GM15510 (cell line): Measurements from ENCODE around the gene LUC7L.

Source experiments
- POLR2A ChIP-seq: IDR thresholded peaks from 3 replicates; pipeline ENCODE4 v1.6.1; 2011; ENCODE audit warnings: borderline replicate concordance; ENCODE audit not compliant: insufficient read length; ENCODE audit errors: extremely low read depth

LUC7L gene

DNA sequence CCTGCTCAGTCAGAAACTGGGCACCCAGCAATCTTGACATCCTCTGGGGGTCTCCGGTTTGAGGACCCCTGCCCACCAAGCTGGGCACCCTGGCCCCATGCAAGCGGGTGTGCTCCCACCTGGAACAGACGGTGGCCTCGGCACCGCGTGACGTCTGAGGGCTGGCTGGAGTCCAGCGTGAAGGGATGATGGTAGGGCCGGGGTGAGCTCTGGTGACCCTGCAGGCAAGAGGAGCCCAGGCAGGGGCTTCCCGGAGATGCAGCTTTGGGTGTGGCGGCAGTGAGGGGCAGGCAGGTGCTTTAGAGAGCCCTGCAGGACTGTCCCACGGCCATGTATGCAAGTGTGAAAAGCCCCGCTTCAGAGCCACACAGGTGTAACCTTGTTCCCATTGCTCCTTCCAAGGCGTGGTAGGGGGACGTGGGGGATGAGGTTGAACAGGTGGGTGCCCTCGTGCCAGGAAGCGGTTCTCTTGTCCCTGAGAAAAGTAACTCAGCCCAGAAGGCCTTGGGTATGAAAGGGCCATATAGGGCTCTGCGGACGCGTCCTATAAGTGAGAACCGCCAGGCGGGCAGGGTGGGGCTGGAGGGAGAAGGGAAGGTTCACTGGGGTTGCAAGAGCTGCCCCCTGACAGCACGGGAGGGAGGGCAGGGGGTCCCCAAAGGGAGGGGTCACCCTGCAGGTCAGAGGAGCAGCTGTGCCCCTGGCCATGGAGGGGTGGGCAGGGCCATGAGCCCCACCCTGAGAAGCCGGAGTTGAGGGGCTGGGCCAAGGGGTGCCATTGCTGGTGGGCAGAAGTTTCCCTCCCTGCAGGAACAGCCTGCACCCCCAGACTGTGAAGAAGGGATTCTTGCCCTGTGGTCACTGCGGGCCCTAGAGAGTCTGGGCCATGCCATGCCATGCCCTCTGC lies 37.3 kb upstream of the LUC7L start:
- TF ChIP-seq POLR2A, result no peak

DNA sequence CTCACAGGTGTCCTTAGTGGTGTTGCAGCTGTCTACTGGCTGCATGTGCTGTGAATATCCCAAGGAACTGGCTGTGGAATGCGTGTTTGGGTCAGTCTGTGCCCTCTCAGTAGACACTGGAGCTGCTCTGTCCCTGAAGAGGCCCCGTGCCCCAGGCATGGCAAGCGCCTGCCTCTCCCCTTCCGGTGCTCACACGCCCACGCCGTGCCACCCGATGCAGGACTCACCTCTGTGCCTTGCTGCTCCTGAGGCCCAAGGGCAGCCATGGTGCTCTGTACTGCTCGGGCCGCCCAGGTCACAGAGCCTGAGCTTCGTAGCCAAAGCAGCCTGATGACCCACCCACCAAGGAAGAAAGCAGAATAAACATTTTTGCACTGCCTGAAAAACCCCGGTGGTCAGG lies 36.5 kb upstream of the LUC7L start:
- no peak for TF ChIP-seq POLR2A

- TF ChIP-seq POLR2A, result no peak
Observed at GRCh38 chr16:265002-265529, 35.8 kb upstream of the LUC7L start.

DNA sequence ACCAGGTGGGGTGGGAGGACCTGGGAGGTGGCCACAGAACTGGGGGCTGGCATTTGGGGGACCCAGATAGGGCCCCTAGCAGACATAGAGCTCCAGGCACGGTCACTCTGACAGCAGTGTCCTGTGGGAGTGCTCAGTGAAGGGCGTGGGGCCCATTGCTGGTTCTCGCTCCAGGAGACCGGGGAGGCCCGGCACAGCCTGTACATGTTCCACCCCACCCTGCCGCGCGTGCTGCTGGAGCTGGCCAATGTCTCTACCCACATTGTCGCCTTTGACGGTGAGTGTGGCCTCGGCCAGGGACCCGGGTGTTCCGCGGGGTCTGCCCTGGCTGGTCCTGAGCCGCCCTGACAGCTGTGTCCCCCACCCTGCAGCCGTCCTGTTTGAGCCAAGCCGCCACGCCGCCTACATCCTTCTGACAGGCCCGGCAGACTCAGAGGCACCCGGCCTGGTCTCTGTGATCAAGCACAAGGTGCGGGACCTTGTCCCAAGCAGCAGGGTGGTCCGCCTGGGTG lies 35.2 kb upstream of the LUC7L start:
- no peak for TF ChIP-seq POLR2A

GRCh38 chr16:263944-264343 lies 34.7 kb upstream of the LUC7L start:
- TF ChIP-seq POLR2A, result no peak

- no peak for TF ChIP-seq POLR2A
Observed at GRCh38 chr16:263182-263774, 34.0 kb upstream of the LUC7L start.

- TF ChIP-seq POLR2A, result no peak
Observed at GRCh38 chr16:262121-262745, 33.0 kb upstream of the LUC7L start.

DNA sequence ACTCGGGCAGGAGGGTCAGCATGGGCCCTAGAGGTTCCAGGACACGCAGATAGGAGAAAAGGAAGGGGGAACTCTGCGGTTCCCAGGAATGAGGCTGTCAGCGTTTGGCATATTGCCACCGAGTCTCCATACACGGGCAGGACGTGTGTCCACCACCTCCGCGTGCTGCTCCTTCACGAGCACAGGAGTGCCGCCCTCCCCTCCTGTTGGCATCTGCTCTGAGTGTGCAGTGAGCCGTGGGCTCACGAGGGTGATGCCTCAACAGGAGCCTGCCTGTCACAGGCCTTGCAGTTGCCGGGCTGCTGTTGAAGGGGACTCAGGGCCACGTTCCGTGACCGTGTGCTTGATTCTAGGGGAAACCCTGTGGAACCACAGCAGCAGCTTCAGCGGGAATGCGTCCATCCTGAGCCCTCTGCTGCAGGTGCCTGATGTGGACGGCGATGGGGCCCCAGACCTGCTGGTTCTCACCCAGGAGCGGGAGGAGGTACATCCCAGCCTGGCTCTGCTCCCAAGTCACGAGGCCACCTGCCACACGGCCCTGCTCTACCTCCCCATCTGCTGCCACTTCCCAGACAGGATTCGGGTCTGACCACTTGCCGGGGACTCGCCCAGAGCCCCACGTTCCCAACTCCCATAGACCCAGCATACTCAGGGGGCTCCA lies 31.9 kb upstream of the LUC7L start:
- TF ChIP-seq POLR2A, result no peak

- TF ChIP-seq POLR2A, result no peak
Observed at GRCh38 chr16:260326-260725, 31.1 kb upstream of the LUC7L start.

DNA sequence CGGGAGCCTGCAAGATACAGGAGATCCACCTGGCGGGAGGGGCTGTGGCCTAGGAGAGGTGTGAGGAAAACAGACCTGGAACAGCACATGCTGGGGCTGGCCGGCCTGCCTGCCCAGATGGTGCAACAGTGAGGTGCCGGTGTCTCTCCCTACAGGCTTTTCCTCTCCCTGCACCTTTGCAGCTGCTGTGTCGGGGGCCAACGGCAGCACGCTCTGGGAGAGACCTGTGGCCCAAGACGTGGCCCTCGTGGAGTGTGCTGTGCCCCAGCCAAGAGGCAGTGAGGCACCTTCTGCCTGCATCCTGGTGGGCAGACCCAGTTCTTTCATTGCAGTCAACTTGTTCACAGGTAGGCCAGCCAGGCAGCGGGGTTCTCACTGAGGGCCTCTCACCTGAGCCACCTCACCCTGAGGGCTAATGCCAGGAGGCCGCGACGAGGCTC lies 30.6 kb upstream of the LUC7L start:
- no peak for TF ChIP-seq POLR2A

GRCh38 chr16:259226-259625 lies 30.0 kb upstream of the LUC7L start:
- no peak for TF ChIP-seq POLR2A

DNA sequence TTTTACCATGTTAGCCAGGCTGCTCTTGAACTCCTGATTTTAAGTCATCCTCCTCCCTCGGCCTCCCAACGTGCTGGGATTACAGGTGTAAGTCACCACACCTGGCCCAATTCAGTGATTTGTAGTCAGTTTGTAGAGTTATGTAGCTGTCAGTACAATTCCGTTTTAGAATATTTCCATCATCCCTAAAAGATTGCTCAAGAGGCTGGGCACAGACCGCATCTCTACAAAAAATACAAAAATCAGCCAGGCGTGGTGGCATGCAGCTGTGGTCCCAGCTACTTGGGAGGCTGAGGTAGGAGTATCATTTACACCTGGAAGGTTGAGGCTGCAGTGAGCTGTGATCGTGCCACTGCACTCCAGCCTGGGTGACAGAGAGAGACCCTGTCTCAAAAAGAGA lies 25.9 kb upstream of the LUC7L start:
- TF ChIP-seq POLR2A, result no peak

DNA sequence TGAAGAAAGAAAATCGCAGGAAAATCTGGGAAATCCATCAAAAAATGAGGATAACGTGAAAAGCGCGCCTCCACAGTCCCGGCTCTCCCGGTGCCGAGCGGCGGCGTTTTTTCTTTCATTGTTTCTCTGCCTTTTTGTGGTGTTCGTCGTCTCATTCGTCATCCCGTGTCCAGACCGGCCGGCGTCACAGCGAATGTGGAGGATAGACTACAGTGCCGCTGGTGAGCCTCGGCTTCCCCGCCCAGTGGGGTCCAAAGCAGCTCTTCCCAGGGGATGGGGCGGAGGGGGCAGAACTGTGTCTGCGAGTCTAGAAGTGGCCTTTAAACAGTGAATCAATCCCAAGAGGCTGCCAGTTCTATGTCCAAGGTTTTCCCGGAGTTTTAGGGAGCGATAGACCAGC lies 25.2 kb upstream of the LUC7L start:
- TF ChIP-seq POLR2A, result no peak

DNA sequence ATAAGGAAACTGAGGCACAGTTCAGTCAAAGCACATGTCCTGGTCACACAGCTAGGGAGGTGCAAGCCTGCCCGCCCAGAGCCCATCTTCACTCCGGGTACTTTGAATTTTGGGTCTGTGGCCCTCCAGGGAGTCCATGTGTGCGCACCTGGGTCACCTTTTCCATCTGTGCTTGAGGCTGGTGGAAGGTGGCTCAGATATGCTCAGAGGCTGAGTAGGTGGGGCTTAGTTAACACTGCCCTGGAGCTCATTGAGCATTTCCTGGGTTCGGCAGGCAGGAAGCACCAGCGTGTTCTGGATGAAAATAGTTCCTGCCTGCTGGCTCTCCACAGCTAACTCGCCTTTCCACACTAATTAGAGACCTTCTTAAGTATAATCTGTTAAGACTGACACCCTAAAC lies 24.6 kb upstream of the LUC7L start:
- no peak for TF ChIP-seq POLR2A

DNA sequence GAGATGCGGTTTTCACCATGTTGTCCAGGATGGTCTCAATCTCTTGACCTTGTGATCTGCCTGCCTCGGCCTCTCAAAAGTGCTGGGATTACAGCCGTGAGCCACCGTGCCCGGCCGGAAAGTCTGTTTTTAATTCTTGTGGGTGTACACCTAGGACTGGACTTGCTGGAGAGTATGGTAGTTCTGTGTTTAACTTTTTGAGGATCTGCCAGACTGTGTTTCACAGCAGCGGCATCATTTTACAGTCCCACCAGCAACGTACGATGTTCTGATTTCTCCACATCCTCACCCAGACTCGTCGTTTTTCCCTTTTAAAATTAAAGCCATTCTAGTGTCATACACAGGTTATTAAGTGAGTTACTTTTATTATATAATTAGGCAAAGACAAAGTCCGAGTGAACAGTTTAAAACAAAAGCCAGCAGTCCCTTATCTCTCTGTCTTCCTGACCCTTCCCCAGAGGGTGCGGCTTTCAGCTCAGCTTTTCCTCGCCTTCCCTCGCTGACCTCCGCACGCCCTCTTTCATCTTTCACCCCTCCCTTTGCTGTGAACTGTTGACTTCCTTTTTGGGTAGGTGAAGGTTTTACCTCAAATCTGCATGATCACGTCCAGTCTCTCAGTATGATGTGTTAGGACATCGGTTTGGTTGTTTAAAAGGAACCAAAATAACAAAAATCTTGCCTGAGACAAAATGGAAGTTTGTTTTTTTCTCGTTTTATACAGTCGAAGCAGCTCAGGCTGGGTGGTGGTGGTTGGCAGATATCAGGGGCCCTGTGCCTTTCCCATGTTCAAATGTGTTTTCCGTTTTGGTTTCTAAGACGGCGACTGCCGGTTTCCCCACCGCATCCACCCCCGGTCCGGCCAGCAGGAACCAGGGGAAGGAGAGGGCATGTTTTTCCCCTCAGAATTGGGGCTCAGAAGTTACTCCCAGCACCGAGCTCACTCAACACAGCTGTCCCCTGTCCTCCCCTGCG lies 23.4 kb upstream of the LUC7L start:
- no peak for TF ChIP-seq POLR2A

DNA sequence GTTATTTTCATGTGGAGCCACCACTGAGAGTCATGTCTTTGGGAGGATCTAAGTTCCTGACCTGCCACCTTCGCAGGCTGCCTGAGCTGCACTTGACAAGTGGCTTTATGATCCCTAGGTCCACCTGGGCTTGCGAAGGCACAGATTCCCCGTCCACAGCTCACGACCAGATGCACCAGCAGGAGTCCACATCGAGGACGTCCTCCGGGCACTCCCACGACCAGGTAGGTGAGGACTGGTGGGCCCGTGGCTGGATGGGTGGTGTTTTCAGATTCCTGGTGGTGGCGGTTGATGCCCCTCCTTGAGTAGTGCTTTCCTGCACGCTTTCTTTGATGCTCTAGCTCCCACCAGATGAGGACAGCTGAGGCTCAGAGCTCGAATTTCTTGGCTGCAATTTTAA lies 20.2 kb upstream of the LUC7L start:
- TF ChIP-seq POLR2A, result no peak
